GM21786 (cell line): ENCODE data around the gene CLECL1.

Experiments used
- ATAC-seq: cut with Tn5 transposase; IDR thresholded peaks from one replicate; pipeline ENCODE4 v1.9.1; 2021; ENCODE audit not compliant: unreplicated experiment

Gene CLECL1

DNA sequence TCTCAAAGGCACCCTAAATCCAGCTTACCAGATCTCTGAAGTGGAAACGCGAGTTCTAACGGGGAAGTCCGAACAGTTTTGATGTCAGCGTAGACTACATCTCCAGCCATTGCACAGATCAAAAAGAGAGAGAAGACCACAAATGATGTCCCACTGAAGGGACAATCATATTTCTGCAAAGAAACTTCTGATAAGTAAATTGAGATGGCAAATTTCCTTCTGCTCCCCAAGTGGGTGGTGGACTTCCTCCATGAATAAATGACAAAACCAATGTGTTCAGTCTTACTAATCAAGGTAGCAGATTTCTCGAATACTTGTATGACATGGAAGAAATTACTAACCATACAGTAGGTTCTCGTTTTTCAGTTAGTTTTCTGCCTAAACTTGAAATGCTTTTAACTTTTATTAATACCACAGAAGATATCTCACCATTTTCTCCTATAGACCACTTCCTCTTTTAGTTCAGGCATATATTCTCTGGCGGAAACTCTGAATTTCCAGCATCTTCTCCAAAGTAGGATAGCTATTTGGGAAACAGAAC lies at the start of gene CLECL1:
Gene CLECL1, minus strand, starts transcription at position 177 of the 541 bp plus-strand sequence.
- ATAC-seq, result peak; percentile 36

DNA sequence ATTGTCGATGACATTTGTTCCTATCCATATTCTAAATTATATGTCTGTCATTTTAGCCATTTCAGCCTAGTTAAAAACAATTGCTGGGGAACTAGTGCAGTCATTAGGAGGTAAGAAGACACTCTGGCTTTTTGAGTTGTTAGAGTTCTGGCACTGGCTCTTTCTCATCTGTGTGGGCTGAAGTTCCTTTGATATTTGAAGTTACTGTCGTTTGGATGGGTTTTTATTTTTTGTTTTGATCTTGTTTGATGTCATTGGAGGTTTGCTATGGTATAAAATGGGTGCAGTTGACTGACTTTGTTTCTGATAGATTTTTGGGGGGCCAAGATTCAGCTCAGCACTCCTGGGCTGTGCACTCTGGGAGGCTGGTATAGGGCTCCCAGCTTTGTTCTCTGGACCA lies 48.5 kb upstream of the CLECL1 start:
- no peak for ATAC-seq

DNA sequence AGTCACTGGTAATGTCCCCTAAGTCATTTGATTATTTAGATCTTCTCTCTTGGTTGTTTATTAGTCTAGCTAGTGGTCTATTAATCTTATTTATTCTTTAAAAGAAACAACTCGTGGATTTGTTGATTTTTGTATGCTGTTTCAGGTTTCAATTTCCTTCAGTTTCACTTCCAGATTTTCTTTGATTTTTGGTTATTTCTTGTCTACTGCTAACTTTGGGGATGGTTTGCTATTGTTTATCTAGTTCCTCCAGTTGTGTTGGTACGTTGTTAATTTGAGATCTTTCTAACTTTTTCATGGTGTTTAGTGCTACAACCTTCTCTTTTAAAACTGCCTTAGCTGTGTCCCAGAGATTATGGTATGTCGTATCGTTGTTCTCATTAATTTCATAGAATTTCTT lies 46.3 kb upstream of the CLECL1 start:
- no peak for ATAC-seq

DNA sequence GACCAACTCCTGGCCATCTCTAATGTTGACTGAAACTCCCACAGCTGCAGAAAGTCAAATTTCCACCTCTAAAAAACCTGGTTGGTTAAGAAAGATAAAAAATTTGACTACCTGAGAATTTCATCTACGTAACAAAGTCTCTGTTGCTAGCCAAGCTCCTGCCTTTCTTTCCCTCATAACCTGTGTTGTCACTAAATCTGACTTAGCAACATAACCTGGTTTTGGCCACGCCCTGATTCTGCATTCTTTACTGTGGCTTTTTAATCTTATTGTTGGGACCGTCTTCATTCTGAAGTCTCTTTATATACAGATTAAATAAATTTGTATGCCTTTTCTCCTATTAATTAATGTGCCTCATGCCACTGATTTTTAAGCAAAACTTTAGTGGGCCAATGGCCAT lies 43.9 kb upstream of the CLECL1 start:
- no peak for ATAC-seq

GRCh38 chr12:9773216-9773877 lies 40.5 kb upstream of the CLECL1 start:
- no peak for ATAC-seq

DNA sequence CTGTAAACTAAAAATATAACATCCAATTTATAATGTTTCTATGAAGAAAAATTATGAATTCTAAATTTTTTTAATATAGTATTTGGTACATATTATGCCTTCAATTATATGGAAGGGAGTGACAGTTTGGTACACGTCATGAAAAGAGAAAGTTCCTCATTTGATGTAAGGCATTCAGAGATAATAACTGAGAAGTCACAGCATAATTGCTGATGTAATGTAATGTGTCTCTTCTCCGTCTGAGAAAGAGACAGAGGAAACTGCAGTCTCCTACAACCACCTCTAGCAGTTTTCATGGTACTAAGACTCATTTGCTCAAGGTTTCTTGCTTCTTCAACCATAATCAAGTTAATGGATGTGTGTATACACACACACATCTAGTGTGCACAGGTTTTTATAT lies 30.1 kb upstream of the CLECL1 start:
- no peak for ATAC-seq

GRCh38 chr12:9762369-9762768 lies 29.5 kb upstream of the CLECL1 start:
- no peak for ATAC-seq

DNA sequence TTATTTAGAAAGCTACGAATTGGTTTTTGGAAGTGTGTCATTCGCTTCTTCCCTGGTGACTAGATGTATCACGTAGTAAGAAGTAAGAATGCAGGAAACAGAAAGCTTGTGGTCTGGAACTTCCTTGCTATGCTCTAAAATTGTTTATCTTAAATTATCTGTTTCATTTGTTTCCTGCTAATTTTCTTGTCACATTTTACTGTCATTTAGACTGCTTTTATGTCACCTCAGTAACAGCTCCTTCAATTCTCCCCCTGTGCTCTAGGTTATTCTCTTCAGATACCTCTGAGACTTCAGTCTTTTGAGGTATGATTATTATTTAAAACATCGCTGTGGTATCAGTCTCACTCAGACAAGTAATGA lies 28.5 kb upstream of the CLECL1 start:
- no peak for ATAC-seq

GRCh38 chr12:9760699-9761418 lies 28.0 kb upstream of the CLECL1 start, which contains the start of gene CD69:
Gene CD69, minus strand, starts transcription at chr12:9760901. Its CDS starts 81 bp downstream, at chr12:9760820.
- ATAC-seq, result peak; percentile 47

DNA sequence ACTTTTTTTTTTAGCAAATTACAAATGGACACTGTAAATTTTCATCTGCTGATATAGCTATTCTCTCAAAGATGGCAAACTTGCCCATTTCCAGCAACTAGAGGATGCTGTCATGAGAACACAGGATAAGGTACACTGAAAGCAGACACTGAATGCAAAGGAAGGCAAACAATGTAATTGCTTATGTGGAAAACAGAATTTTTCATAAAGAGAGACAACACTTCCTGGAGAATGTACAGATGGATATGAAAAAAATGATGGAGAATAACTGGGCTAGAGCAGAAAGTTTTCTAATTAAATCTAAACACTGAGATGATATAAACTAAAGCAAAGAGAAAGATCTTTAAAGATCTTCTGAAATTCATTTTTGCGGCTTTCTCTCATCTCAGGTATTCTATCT lies 27.2 kb upstream of the CLECL1 start:
- ATAC-seq, result no peak

- ATAC-seq, result no peak
Observed at GRCh38 chr12:9759694-9760093, 26.8 kb upstream of the CLECL1 start.

- ATAC-seq, result no peak
Observed at GRCh38 chr12:9758119-9758518, 25.2 kb upstream of the CLECL1 start.

- ATAC-seq, result no peak
Observed at GRCh38 chr12:9757433-9758025, 24.6 kb upstream of the CLECL1 start.

- no peak for ATAC-seq
Observed at GRCh38 chr12:9756706-9757105, 23.8 kb upstream of the CLECL1 start.

- ATAC-seq, result no peak
Observed at GRCh38 chr12:9756170-9756569, 23.3 kb upstream of the CLECL1 start.

DNA sequence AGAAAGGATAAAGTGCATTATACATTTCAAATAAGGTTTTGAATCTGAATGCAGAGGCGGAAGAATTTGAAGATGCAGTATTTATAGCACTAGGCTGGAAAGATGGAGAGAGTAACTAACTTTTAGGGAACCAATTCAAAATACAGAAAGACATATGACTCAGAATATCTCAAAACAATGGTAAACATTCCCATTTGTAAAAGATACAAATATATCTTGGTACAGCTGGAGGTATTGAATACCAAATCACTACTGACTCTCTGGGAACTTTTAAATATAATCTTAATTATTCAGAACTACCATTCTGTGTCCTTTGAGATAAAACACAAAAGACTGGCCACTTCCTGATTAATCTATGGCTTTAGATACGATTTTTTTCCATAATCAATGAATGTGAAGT lies 22.7 kb upstream of the CLECL1 start:
- no peak for ATAC-seq

- ATAC-seq, result no peak
Observed at GRCh38 chr12:9755035-9755434, 22.1 kb upstream of the CLECL1 start.

DNA sequence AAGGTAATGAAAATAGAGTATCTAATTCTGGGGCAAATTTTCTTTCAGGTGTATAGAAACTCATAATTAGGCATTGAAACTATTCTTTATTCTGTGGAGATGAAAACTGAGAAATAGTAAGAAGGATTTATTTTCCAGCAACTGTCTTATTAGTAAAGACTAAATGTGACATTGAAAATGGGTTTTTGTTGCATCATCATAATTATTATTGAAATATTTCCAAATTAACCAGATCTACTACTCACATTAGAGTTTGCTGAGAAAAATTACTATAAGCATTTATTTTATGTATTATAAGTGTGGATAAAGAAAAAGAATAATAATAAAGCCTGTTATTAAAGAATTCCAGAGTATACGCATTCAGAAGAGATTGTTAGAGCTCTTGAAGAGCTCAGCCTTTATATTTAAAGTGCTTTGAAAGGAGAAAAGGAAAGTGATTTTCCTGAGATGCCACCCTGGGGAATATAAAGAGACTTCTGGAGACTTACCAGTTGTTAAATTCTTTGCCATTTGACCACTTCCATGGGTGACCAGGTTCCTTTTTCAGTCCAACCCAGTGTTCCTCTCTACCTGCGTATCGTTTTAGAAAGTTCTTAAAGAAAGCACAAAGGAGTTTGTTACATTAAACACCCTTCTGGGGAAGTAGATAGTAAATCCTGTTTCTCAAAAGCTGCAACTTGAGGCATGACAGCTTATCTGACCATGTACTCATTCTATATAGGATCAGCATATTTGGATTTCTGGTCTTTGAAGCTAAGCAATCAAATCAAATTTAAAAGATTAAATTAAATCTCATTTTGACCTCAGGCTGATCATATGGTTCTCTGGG lies 21.4 kb upstream of the CLECL1 start:
- no peak for ATAC-seq

GRCh38 chr12:9753498-9753897 lies 20.6 kb upstream of the CLECL1 start:
- ATAC-seq, result no peak

GRCh38 chr12:9753073-9753472 lies 20.2 kb upstream of the CLECL1 start:
- no peak for ATAC-seq
